Thyroid gland (tissue), 4 donors: ENCODE measurements around the gene ZMYND10. TPM values are rescaled to one million over a fixed set of nuclear protein-coding genes. Genes with fewer than 3 reads are reported as not detected.

Experiments
- DNase-seq, 2 donors: peaks; one replicate each; pipeline ENCODE4 v3.0.0-alpha.2; 2019
- H3K27ac ChIP-seq, 3 donors: fragments of 200-600 bp; sonication (generic); 1 replicate in 2 of 3; 2 replicates in 1 of 3; pipeline ENCODE4 v1.5.1; 2016 to 2019; ENCODE audit warnings: mild to moderate bottlenecking in 1 of 3, moderate library complexity in 1 of 3
- H3K27me3 ChIP-seq: fragments of 200-600 bp; sonication (generic); one replicate; pipeline ENCODE4 v1.5.1; 2019
- H3K36me3 ChIP-seq, 2 donors: fragments of 200-600 bp; sonication (generic); one replicate each; pipeline ENCODE4 v1.5.1; 2016 to 2019
- H3K4me1 ChIP-seq, 2 donors: fragments of 200-600 bp; sonication (generic); one replicate each; pipeline ENCODE4 v1.5.1; 2017 to 2019
- H3K4me3 ChIP-seq, 3 donors: fragments of 200-600 bp; sonication (generic); replicated peaks in 1 of 3; 1 replicate in 2 of 3; 2 replicates in 1 of 3; pipeline ENCODE4 v1.5.1; 2016; ENCODE audit warnings: mild to moderate bottlenecking in 1 of 3
- H3K9me3 ChIP-seq: fragments of 200-600 bp; sonication (generic); one replicate; pipeline ENCODE4 v1.5.1; 2017
- CTCF ChIP-seq, 6 experiments: fragments of 200-600 bp in 3 of 6; fragments of 450-650 bp in 3 of 6; sonication (generic) in 3 of 6; IDR thresholded peaks; one replicate each; pipeline ENCODE4 v1.5.1; 2016 to 2019; ENCODE audit warnings: antibody characterized with exemption in 6 of 6, mild to moderate bottlenecking in 2 of 6, inconsistent platforms in 1 of 6, moderate library complexity in 1 of 6
- POLR2A ChIP-seq, 2 donors: fragments of 450-650 bp; IDR thresholded peaks; one replicate each; pipeline ENCODE4 v1.6.1; 2017; ENCODE audit warnings: antibody characterized with exemption in 2 of 2, mild to moderate bottlenecking in 2 of 2, moderate library complexity in 1 of 2
- WGBS, 2 donors: methylation state at CpG; one replicate each; pipeline ENCODE4 v1.1.5; 2017; 5-methylcytosine and 5-hydroxymethylcytosine counted together
- intact Hi-C: fragments of 100-400 bp; cut with DNase I; formaldehyde crosslinking; loops from one replicate; pipeline ENCODE4 v1.15.1; 2023
- total RNA-seq, 4 donors: library from RNA; depleted of rRNA; stranded (reverse); fragments of >200 nt; gene quantifications; one replicate each; pipeline ENCODE4 v1.2.3, GENCODE V29; 2016

ZMYND10 gene
- total RNA-seq, 4 donors from 2014 or later, result 3.6 to 8.1 (median 4.4) TPM

GRCh38 chr3:50345008-50345407 is 524 bp downstream of the ZMYND10 start:
- H3K4me3 ChIP-seq, result peak overlapping the region in 1 of 3 donors; percentile 21
- intact Hi-C loops, result no loop called here
- H3K4me1 ChIP-seq, result peaks cover 17 to 30% of the 10 kb centered on the region in 2 donors
- H3K27me3 ChIP-seq, result no peaks in the 10 kb centered on the region
- no peak for TF ChIP-seq CTCF (IDR thresholded peaks at IDR 0.05)
- no peak for DNase-seq
- no peak overlapping the region for H3K27ac ChIP-seq
- no peaks in the 10 kb centered on the region for H3K9me3 ChIP-seq
- WGBS, 2 donors, result 67 to 68% methylated on average over 4 to 8 of the region's 8 CpGs
- no peaks in the 10 kb centered on the region for H3K36me3 ChIP-seq

DNA sequence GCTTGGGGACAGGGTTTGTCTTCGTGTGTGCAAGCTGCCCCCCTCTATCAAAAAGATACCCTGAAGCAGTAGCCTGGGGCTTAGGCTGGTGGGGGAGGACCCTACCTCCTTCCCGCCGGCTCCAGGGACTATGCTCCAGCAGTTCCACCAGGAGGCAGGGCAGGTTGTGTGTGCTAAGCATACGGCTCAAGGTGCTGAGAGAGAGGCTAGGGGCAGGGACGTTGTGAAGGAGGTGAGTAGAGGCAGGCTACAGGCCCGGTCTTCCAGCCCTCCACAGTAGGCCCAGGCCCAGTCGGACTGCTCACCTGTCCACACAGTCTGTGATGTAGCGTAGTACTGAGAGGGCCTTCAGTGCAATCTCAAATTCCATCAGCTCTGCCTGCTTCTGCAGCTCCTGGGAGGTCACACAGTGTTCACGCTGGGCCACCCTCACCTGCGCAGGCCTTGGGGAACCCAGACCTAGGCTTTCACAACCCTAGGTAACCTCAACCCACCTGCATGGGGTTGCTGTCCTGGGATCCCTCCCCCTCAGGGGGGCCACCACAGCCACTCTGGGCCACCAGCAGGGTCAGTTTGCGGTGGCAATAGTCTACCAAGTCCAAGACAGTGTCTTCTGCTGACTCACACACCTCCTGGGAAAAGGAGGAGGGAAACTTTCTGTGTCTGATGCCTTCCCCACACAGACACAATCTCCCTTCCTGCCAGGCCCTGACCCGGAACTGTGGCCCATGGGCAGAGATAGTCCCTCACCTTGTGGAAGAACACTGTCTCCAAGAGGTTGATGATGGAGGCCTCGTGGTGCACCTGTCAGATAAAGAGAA is 2.5 kb downstream of the ZMYND10 start:
- intact Hi-C loops, result no loop called here
- no peaks in the 10 kb centered on the region for H3K9me3 ChIP-seq
- no peak overlapping the region for H3K4me3 ChIP-seq
- peaks cover 12 to 31% of the 10 kb centered on the region in 2 donors for H3K4me1 ChIP-seq
- WGBS, 2 donors, result 71 to 94% methylated on average over 9 of the region's 13 CpGs
- no peak overlapping the region for H3K27ac ChIP-seq
- no peaks in the 10 kb centered on the region for H3K36me3 ChIP-seq
- no peak for TF ChIP-seq CTCF (IDR thresholded peaks at IDR 0.05)
- TF ChIP-seq POLR2A (IDR thresholded peaks at IDR 0.05), result no peak
- no peak for DNase-seq
- H3K27me3 ChIP-seq, result no peaks in the 10 kb centered on the region

- no peak for DNase-seq
- intact Hi-C loops, result no loop called here
- Histone ChIP-seq H3K27ac (no peak overlapping the region), H3K4me1 (peaks cover 16 to 35% of the 10 kb centered on the region in 2 donors), H3K4me3 (no peak overlapping the region), H3K9me3 (no peaks in the 10 kb centered on the region), H3K27me3 (no peaks in the 10 kb centered on the region), H3K36me3 (no peaks in the 10 kb centered on the region)
- TF ChIP-seq POLR2A (IDR thresholded peaks at IDR 0.05), result no peak
- TF ChIP-seq CTCF (IDR thresholded peaks at IDR 0.05), result no peak
- WGBS, 2 donors, result 89 to 94% methylated on average over 13 of the region's 13 CpGs
Measured at GRCh38 chr3:50341996-50342650, 3.4 kb downstream of the ZMYND10 start.

GRCh38 chr3:50341537-50341936 is 4.0 kb downstream of the ZMYND10 start:
- no peaks in the 10 kb centered on the region for H3K36me3 ChIP-seq

More at GRCh38 chr3:50341537-50341936, 4.0 kb downstream of the ZMYND10 start:
- no peak for DNase-seq
- Histone ChIP-seq H3K27ac (no peak overlapping the region), H3K4me1 (peaks cover 16 to 32% of the 10 kb centered on the region in 2 donors), H3K27me3 (no peaks in the 10 kb centered on the region), H3K9me3 (no peaks in the 10 kb centered on the region), H3K4me3 (peak overlapping the region in 1 of 3 donors; percentile 40)
- no peak for TF ChIP-seq CTCF (IDR thresholded peaks at IDR 0.05)
- TF ChIP-seq POLR2A (IDR thresholded peaks at IDR 0.05), result no peak
- WGBS, 2 donors, result 94 to 96% methylated on average over 8 to 9 of the region's 9 CpGs
- intact Hi-C loops, result no loop called here
